Occipital lobe (tissue), 2 donors: ENCODE data around the gene SLC26A8. TPM values are rescaled to one million over a fixed set of nuclear protein-coding genes. Genes with fewer than 3 reads are reported as not detected.
"Not testable (repeated sequence)": the region's sequence is repeated elsewhere in the genome, so short reads cannot be mapped to it uniquely, and the experiment has no call there.

Source experiments
- DNase-seq: peaks from one replicate; lab custom pipeline; 2025; lab: John Stamatoyannopoulos, UW
- total RNA-seq: library from RNA; depleted of rRNA; stranded (reverse); fragments of >200 nt; gene quantifications from one replicate; pipeline ENCODE4 v1.2.3, GENCODE V29; 2014

SLC26A8 gene
- total RNA-seq, 1 donor from 2014 or later, result 5.3 TPM

- no peak for DNase-seq
Measured at GRCh38 chr6:36052097-36052496, 27.7 kb upstream of the SLC26A8 start.

GRCh38 chr6:36050947-36051710, 26.7 kb upstream of the SLC26A8 start:
- DNase-seq, result no peak

- no peak for DNase-seq
Measured at GRCh38 chr6:36050305-36050704, 25.9 kb upstream of the SLC26A8 start.

- DNase-seq, result no peak
Measured at GRCh38 chr6:36049582-36049981, 25.1 kb upstream of the SLC26A8 start.

GRCh38 chr6:36042618-36043260, 18.3 kb upstream of the SLC26A8 start:
- no peak for DNase-seq

GRCh38 chr6:36040958-36041357, 16.5 kb upstream of the SLC26A8 start:
- DNase-seq, result no peak

GRCh38 chr6:36039112-36039511, 14.7 kb upstream of the SLC26A8 start:
- DNase-seq, result no peak

- DNase-seq, result no peak
Measured at GRCh38 chr6:36038120-36038876, 13.9 kb upstream of the SLC26A8 start.

- no peak for DNase-seq
Measured at GRCh38 chr6:36035225-36035624, 10.8 kb upstream of the SLC26A8 start.

- no peak for DNase-seq
Measured at GRCh38 chr6:36034441-36034840, 10.0 kb upstream of the SLC26A8 start.

GRCh38 chr6:36033935-36034334, 9.5 kb upstream of the SLC26A8 start:
- DNase-seq, result no peak

GRCh38 chr6:36033144-36033543, 8.7 kb upstream of the SLC26A8 start:
- not testable (repeated sequence) for DNase-seq

- no peak for DNase-seq
Measured at GRCh38 chr6:36032261-36032660, 7.8 kb upstream of the SLC26A8 start.

- no peak for DNase-seq
Measured at GRCh38 chr6:36029464-36029863, 5.0 kb upstream of the SLC26A8 start.

GRCh38 chr6:36028877-36029324, 4.5 kb upstream of the SLC26A8 start:
- DNase-seq, result peak; percentile 42

- no peak for DNase-seq
Measured at GRCh38 chr6:36028088-36028876, 3.8 kb upstream of the SLC26A8 start.

- DNase-seq, result peak; percentile 98
Measured at GRCh38 chr6:36027501-36028087, 3.2 kb upstream of the SLC26A8 start, which contains the start of gene MAPK14. TSS of gene MAPK14 (plus strand) at chr6:36027808. CDS start at chr6:36028158, 350 bp downstream.

- no peak for DNase-seq
Measured at GRCh38 chr6:36025932-36026327, 1.5 kb upstream of the SLC26A8 start.

- DNase-seq, result no peak
Measured at GRCh38 chr6:36025260-36025931, 955 bp upstream of the SLC26A8 start.

- DNase-seq, result no peak
Measured at GRCh38 chr6:36020154-36020553, 4.3 kb downstream of the SLC26A8 start.
